GM23338 (cell line): ENCODE results near the gene SYNE4. TPM values are rescaled to one million over a fixed set of nuclear protein-coding genes. Genes with fewer than 3 reads are reported as not detected.

Experiments used
- ATAC-seq: fragments of 200-7000 bp; cut with Tn5 transposase; 3 replicates; pipeline ENCODE4 v1.9.1; 2020
- DNase-seq: peaks from one replicate; pipeline ENCODE4 v3.0.0-alpha.2; 2015; ENCODE audit warnings: low spot score
- H2AFZ ChIP-seq: fragments of 200-600 bp; sonication (generic); 2 replicates; pipeline ENCODE4 v1.8.0; 2016; ENCODE audit warnings: antibody characterized with exemption, mild to moderate bottlenecking, moderate library complexity
- H3F3A ChIP-seq: fragments of 200-600 bp; sonication (generic); replicated peaks from 2 replicates; pipeline ENCODE4 v1.8.0; 2017; ENCODE audit warnings: antibody characterized with exemption, mixed run types, low read depth
- H3K27ac ChIP-seq: fragments of 200-600 bp; sonication (generic); 2 replicates; pipeline ENCODE4 v1.6.1; 2016; ENCODE audit warnings: low read depth
- H3K27me3 ChIP-seq: fragments of 200-600 bp; sonication (generic); 2 replicates; pipeline ENCODE4 v1.8.0; 2016; ENCODE audit warnings: mild to moderate bottlenecking, mixed run types, moderate library complexity; ENCODE audit not compliant: insufficient read depth
- H3K36me3 ChIP-seq: fragments of 200-600 bp; sonication (generic); 2 replicates; pipeline ENCODE4 v1.8.0; 2016; ENCODE audit warnings: mild to moderate bottlenecking; ENCODE audit not compliant: insufficient read depth
- H3K4me1 ChIP-seq: fragments of 200-600 bp; sonication (generic); 2 replicates; pipeline ENCODE4 v1.8.0; 2016; ENCODE audit warnings: mild to moderate bottlenecking, moderate library complexity; ENCODE audit not compliant: insufficient read depth
- H3K4me2 ChIP-seq: fragments of 200-600 bp; sonication (generic); 2 replicates; pipeline ENCODE4 v1.7.1; 2017; ENCODE audit warnings: mixed run types
- H3K4me3 ChIP-seq: fragments of 200-600 bp; sonication (generic); 2 replicates; pipeline ENCODE4 v1.6.1; 2016; ENCODE audit warnings: mixed run types
- H3K79me2 ChIP-seq: fragments of 200-600 bp; sonication (generic); replicated peaks from 2 replicates; pipeline ENCODE4 v1.8.0; 2017; ENCODE audit warnings: mild to moderate bottlenecking; ENCODE audit not compliant: insufficient read depth
- H3K9me2 ChIP-seq: fragments of 200-600 bp; sonication (generic); 2 replicates; pipeline ENCODE4 v1.8.0; 2017; ENCODE audit not compliant: insufficient read depth
- H4K20me1 ChIP-seq: fragments of 200-600 bp; sonication (generic); replicated peaks from 2 replicates; pipeline ENCODE4 v1.8.0; 2017; ENCODE audit warnings: mild to moderate bottlenecking; ENCODE audit not compliant: insufficient read depth
- H3K27ac Mint-ChIP-seq: 2 replicates; pipeline ENCODE4 v1.8.0; 2020; ENCODE audit warnings: inconsistent platforms, mild to moderate bottlenecking, moderate library complexity, mixed read lengths
- H3K27me3 Mint-ChIP-seq: 3 replicates; pipeline ENCODE4 v1.8.0; 2022; ENCODE audit warnings: low read depth, mild to moderate bottlenecking, moderate library complexity, mixed read lengths, inconsistent platforms; ENCODE audit not compliant: insufficient read depth, poor library complexity
- H3K36me3 Mint-ChIP-seq: 3 replicates; pipeline ENCODE4 v1.8.0; 2021; ENCODE audit warnings: low read depth, mild to moderate bottlenecking, inconsistent platforms, moderate library complexity, mixed read lengths
- H3K4me1 Mint-ChIP-seq: 3 replicates; pipeline ENCODE4 v1.8.0; 2020; ENCODE audit warnings: mild to moderate bottlenecking, inconsistent platforms, mixed read lengths
- H3K4me3 Mint-ChIP-seq: 3 replicates; pipeline ENCODE4 v1.8.0; 2021; ENCODE audit warnings: moderate library complexity, mild to moderate bottlenecking, inconsistent platforms, mixed read lengths
- H3K9me3 Mint-ChIP-seq: 3 replicates; pipeline ENCODE4 v1.8.0; 2020; ENCODE audit warnings: moderate library complexity, mild to moderate bottlenecking, inconsistent platforms, mixed read lengths
- CREB1 ChIP-seq: fragments of 250-450 bp; sonication (Bioruptor Pico); IDR thresholded peaks from 2 replicates; pipeline ENCODE4 v1.5.0; 2020; ENCODE audit warnings: low read depth, mild to moderate bottlenecking, moderate library complexity
- CTCF ChIP-seq, 2 experiments: fragments of 200-600 bp in 1 of 2; sonication (generic) in 1 of 2; conservative IDR thresholded peaks; 2 replicates each; pipeline versions ENCODE4 v1.5.1 to v1.6.1; 2016 to 2017; ENCODE audit warnings: antibody characterized with exemption in 2 of 2, low read depth in 2 of 2, mild to moderate bottlenecking in 2 of 2, moderate library complexity in 1 of 2
- EZH2 ChIP-seq: fragments of 200-600 bp; sonication (generic); IDR thresholded peaks from one replicate; pipeline ENCODE4 v1.8.0; 2017; ENCODE audit warnings: antibody characterized with exemption, mild to moderate bottlenecking, low read depth; ENCODE audit not compliant: unreplicated experiment
- NANOG ChIP-seq: IDR thresholded peaks from 2 replicates; pipeline ENCODE4 v1.6.1; 2016; ENCODE audit warnings: antibody characterized with exemption, borderline replicate concordance
- POLR2AphosphoS5 ChIP-seq: IDR thresholded peaks from 2 replicates; pipeline ENCODE4 v1.6.1; 2016; ENCODE audit warnings: antibody characterized with exemption, low read depth
- REST ChIP-seq: IDR thresholded peaks from one replicate; pipeline ENCODE4 v1.6.1; 2018; ENCODE audit warnings: antibody characterized with exemption; ENCODE audit not compliant: unreplicated experiment
- ZNF114 ChIP-seq: fragments of 250-450 bp; sonication (Bioruptor Pico); IDR thresholded peaks from 2 replicates; pipeline ENCODE4 v1.5.0; 2020; ENCODE audit warnings: mild to moderate bottlenecking, moderate library complexity
- ZNF331 ChIP-seq: fragments of 250-450 bp; sonication (Bioruptor Pico); IDR thresholded peaks from 2 replicates; pipeline ENCODE4 v1.5.0; 2020; ENCODE audit warnings: low read depth, mild to moderate bottlenecking, moderate library complexity
- polyA plus RNA-seq: library from polyadenylated mRNA; unstranded; fragments of >200 nt; fragmentation: Nextera tagmentation; extraction: Ambion mirVana; gene quantifications from 2 replicates; pipeline ENCODE4 v1.2.1, GENCODE V29; 2016
- total RNA-seq: library from RNA; depleted of rRNA; stranded (reverse); fragments of >200 nt; shearing (Covaris generic); gene quantifications from 2 replicates; pipeline ENCODE4 v1.2.3, GENCODE V29; 2014
- TF ChIP-seq, protein P1 (sequence below): fragments of 250-450 bp; sonication (Bioruptor Pico); IDR thresholded peaks from 2 replicates; pipeline ENCODE4 v1.5.0; 2020; ENCODE audit warnings: mild to moderate bottlenecking, moderate library complexity

The SYNE4 gene
- total and polyA plus RNA-seq, 2 experiments from 2014 or later: 26.1 to 49.8 TPM

DNA sequence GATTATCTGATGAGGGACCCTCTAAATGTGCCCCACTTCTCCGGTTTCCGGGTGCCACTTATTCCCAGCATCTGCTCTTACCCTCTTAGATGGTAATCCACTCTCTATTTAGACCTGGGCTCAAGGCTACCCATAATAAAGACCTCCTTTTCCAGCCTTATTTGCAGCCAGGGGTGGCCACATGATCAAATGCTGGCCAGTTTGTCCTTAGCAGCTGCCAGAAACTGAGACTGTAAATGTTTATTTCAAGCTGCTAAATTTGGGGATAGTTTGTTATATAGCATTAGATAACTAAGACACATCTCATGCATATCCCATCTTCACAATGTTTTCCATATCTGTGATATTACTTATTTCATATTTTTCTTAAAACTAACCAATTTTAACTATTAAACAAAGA, 35.3 kb upstream of the SYNE4 start:
- Histone ChIP-seq H4K20me1 (peaks cover 5% of the 10 kb centered on the region; the same call in 1 of the 2 replicates), H3K36me3 (no peaks in the 10 kb centered on the region), H3K27ac (no peak overlapping the region), H3K9me2 (0 out of 2 replicates have a peak, but pooled peaks cover 2% of the 10 kb centered on the region), H3K4me3 (no peak overlapping the region), H3K4me2 (no peak overlapping the region), H3K27me3 (no peaks in the 10 kb centered on the region), H2AFZ (no peak overlapping the region), H3K79me2 (no peaks in the 10 kb centered on the region), H3F3A (0 out of 2 replicates have a peak, but pooled peaks cover 3% of the 10 kb centered on the region), H3K4me1 (peaks cover 12% of the 10 kb centered on the region)
- no peak overlapping the region for H3K27ac Mint-ChIP-seq
- no peaks in the 10 kb centered on the region for H3K9me3 Mint-ChIP-seq
- no peak overlapping the region for H3K4me3 Mint-ChIP-seq
- H3K27me3 Mint-ChIP-seq: peaks cover 5% of the 10 kb centered on the region
- H3K4me1 Mint-ChIP-seq: peaks cover 13% of the 10 kb centered on the region; the same call in 2 of the 3 replicates
- DNase-seq (no peak), ATAC-seq (no peak)
- TF ChIP-seq ZNF114 (CRISPR knock-in tag) (no peak), CREB1 (CRISPR knock-in tag) (no peak), REST (no peak)
- H3K36me3 Mint-ChIP-seq: 0 out of 3 replicates have a peak, but pooled peaks cover 3% of the 10 kb centered on the region

DNA sequence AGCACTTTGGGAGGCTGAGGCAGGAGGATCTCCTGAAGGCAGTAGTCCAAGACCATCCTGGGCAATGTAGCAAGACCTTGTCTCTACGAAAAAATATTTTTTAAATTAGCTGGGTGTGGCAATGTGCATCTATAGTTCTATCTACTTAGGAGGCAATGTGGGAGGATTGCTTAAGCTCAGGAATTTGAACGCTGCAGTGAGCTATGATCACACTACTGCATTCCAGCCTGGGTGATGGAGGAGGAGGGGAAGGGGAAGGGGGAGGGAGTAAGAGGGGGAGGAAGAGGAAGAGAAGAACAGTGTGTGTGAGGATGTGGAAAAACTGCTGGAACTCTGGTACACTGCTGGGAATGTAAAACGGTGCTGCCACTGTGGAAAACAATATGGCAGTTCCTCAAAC, 33.2 kb upstream of the SYNE4 start:
- Histone ChIP-seq H2AFZ (no peak overlapping the region), H3K9me2 (0 out of 2 replicates have a peak, but pooled peaks cover 2% of the 10 kb centered on the region), H3K27ac (peak overlapping the region; percentile 81), H3K4me2 (peak overlapping the region; percentile 46; the same call in 1 of the 2 replicates), H3K27me3 (no peaks in the 10 kb centered on the region), H3K79me2 (no peaks in the 10 kb centered on the region), H4K20me1 (peaks cover 5% of the 10 kb centered on the region; the same call in 1 of the 2 replicates), H3K36me3 (no peaks in the 10 kb centered on the region), H3F3A (0 out of 2 replicates have a peak, but pooled peaks cover 3% of the 10 kb centered on the region), H3K4me3 (no peak overlapping the region), H3K4me1 (peaks cover 12% of the 10 kb centered on the region)
- H3K4me1 Mint-ChIP-seq: peaks cover 13% of the 10 kb centered on the region; the same call in 2 of the 3 replicates
- peak; percentile 57 for DNase-seq
- H3K9me3 Mint-ChIP-seq: no peaks in the 10 kb centered on the region
- ATAC-seq: peak; percentile 77
- no peak overlapping the region for H3K4me3 Mint-ChIP-seq
- H3K27me3 Mint-ChIP-seq: peaks cover 5% of the 10 kb centered on the region
- H3K36me3 Mint-ChIP-seq: 0 out of 3 replicates have a peak, but pooled peaks cover 3% of the 10 kb centered on the region
- no peak overlapping the region for H3K27ac Mint-ChIP-seq
- TF ChIP-seq EZH2: no peak
- TF ChIP-seq POLR2AphosphoS5: no peak
- TF ChIP-seq, protein P1, sequence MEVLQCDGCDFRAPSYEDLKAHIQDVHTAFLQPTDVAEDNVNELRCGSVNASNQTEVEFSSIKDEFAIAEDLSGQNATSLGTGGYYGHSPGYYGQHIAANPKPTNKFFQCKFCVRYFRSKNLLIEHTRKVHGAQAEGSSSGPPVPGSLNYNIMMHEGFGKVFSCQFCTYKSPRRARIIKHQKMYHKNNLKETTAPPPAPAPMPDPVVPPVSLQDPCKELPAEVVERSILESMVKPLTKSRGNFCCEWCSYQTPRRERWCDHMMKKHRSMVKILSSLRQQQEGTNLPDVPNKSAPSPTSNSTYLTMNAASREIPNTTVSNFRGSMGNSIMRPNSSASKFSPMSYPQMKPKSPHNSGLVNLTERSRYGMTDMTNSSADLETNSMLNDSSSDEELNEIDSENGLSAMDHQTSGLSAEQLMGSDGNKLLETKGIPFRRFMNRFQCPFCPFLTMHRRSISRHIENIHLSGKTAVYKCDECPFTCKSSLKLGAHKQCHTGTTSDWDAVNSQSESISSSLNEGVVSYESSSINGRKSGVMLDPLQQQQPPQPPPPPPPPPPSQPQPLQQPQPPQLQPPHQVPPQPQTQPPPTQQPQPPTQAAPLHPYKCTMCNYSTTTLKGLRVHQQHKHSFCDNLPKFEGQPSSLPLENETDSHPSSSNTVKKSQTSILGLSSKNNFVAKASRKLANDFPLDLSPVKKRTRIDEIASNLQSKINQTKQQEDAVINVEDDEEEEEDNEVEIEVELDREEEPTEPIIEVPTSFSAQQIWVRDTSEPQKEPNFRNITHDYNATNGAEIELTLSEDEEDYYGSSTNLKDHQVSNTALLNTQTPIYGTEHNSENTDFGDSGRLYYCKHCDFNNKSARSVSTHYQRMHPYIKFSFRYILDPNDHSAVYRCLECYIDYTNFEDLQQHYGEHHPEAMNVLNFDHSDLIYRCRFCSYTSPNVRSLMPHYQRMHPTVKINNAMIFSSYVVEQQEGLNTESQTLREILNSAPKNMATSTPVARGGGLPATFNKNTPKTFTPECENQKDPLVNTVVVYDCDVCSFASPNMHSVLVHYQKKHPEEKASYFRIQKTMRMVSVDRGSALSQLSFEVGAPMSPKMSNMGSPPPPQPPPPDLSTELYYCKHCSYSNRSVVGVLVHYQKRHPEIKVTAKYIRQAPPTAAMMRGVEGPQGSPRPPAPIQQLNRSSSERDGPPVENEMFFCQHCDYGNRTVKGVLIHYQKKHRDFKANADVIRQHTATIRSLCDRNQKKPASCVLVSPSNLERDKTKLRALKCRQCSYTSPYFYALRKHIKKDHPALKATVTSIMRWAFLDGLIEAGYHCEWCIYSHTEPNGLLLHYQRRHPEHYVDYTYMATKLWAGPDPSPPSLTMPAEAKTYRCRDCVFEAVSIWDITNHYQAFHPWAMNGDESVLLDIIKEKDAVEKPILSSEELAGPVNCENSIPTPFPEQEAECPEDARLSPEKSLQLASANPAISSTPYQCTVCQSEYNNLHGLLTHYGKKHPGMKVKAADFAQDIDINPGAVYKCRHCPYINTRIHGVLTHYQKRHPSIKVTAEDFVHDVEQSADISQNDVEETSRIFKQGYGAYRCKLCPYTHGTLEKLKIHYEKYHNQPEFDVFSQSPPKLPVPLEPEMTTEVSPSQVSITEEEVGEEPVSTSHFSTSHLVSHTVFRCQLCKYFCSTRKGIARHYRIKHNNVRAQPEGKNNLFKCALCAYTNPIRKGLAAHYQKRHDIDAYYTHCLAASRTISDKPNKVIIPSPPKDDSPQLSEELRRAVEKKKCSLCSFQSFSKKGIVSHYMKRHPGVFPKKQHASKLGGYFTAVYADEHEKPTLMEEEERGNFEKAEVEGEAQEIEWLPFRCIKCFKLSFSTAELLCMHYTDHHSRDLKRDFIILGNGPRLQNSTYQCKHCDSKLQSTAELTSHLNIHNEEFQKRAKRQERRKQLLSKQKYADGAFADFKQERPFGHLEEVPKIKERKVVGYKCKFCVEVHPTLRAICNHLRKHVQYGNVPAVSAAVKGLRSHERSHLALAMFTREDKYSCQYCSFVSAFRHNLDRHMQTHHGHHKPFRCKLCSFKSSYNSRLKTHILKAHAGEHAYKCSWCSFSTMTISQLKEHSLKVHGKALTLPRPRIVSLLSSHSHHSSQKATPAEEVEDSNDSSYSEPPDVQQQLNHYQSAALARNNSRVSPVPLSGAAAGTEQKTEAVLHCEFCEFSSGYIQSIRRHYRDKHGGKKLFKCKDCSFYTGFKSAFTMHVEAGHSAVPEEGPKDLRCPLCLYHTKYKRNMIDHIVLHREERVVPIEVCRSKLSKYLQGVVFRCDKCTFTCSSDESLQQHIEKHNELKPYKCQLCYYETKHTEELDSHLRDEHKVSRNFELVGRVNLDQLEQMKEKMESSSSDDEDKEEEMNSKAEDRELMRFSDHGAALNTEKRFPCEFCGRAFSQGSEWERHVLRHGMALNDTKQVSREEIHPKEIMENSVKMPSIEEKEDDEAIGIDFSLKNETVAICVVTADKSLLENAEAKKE (CRISPR knock-in tag): no peak
- TF ChIP-seq CREB1 (CRISPR knock-in tag): no peak
- TF ChIP-seq ZNF331 (CRISPR knock-in tag): no peak
- no peak for TF ChIP-seq NANOG
- TF ChIP-seq CTCF (conservative IDR thresholded peaks at IDR 0.05; ENCODE audit: low read depth in 2 of 2): no peak
